H1 (cell line): ENCODE measurements around the gene FMN2. TPM values are rescaled to one million over a fixed set of nuclear protein-coding genes. Genes with fewer than 3 reads are reported as not detected.

Experiments used
- CTCF ChIA-PET: fragments of 300-600 bp; sonication (Branson Sonifier 250); formaldehyde crosslinking; loops from one replicate; lab custom pipeline; 2021; ENCODE audit not compliant: partially characterized antibody; lab: Charles Lee
- POLR2A ChIA-PET: fragments of 300-600 bp; sonication (Branson Sonifier 250); formaldehyde crosslinking; loops from one replicate; lab custom pipeline; 2021; ENCODE audit warnings: inconsistent platforms; ENCODE audit not compliant: partially characterized antibody; lab: Charles Lee
- DNase-seq, 2 experiments: peaks; one replicate each; pipeline versions ENCODE4 v3.0.0 to v3.0.0-alpha.2; 2010 to 2022; ENCODE audit warnings: low spot score in 2 of 2, low read depth in 1 of 2, mixed read lengths in 1 of 2
- FAIRE-seq: peaks from 2 replicates; lab custom pipeline; 2011; peaks lifted over from hg19 to GRCh38; lab: Jason Lieb, UNC
- H2AFZ ChIP-seq: 2 replicates; pipeline ENCODE4 v1.8.1; 2012; ENCODE audit warnings: low read length, inconsistent platforms
- H2AK5ac ChIP-seq: 2 replicates; pipeline ENCODE4 v1.6.1; 2013; ENCODE audit warnings: low read depth, low read length
- H2BK120ac ChIP-seq: replicated peaks from 2 replicates; pipeline ENCODE3; 2013; ENCODE audit warnings: low read depth, low read length, inconsistent platforms
- H2BK12ac ChIP-seq: 2 replicates; pipeline ENCODE4 v1.6.1; 2013; ENCODE audit warnings: low read depth, low read length
- H2BK15ac ChIP-seq: 2 replicates; pipeline ENCODE4 v1.6.1; 2013; ENCODE audit warnings: low read length
- H2BK20ac ChIP-seq: 2 replicates; pipeline ENCODE4 v1.6.1; 2013; ENCODE audit warnings: low read length
- H2BK5ac ChIP-seq: 2 replicates; pipeline ENCODE4 v1.6.1; 2013; ENCODE audit warnings: low read depth, low read length
- H3K14ac ChIP-seq: 2 replicates; pipeline ENCODE4 v1.6.1; 2013; ENCODE audit warnings: inconsistent platforms; ENCODE audit not compliant: insufficient read length
- H3K18ac ChIP-seq: 2 replicates; pipeline ENCODE4 v1.6.1; 2013; ENCODE audit warnings: low read length; ENCODE audit errors: extremely low read depth
- H3K23ac ChIP-seq: 2 replicates; pipeline ENCODE4 v1.6.1; 2013; ENCODE audit warnings: inconsistent platforms; ENCODE audit not compliant: insufficient read length
- H3K23me2 ChIP-seq: 2 replicates; pipeline ENCODE4 v1.6.1; 2013; ENCODE audit warnings: low read depth, low read length
- H3K27ac ChIP-seq: 2 replicates; pipeline ENCODE4 v1.6.1; 2011; ENCODE audit warnings: low read depth, low read length, inconsistent platforms
- H3K27me3 ChIP-seq, 4 experiments: replicated peaks in 1 of 4; 1 replicate in 1 of 4; 2 replicates in 3 of 4; pipeline versions ENCODE4 v1.6.1 to v1.8.1; 2011 to 2013; ENCODE audit warnings: low read length in 3 of 4, mild to moderate bottlenecking in 3 of 4, inconsistent platforms in 2 of 4, mixed read lengths in 2 of 4, moderate library complexity in 1 of 4; ENCODE audit not compliant: control insufficient read depth in 3 of 4, insufficient read depth in 3 of 4; ENCODE audit errors: extremely low read depth in 1 of 4
- H3K36me3 ChIP-seq, 4 experiments: 2 replicates each; pipeline versions ENCODE4 v1.6.1 to v1.8.1; 2011 to 2013; ENCODE audit warnings: mild to moderate bottlenecking in 4 of 4, low read length in 3 of 4, moderate library complexity in 2 of 4, control low read depth in 1 of 4, inconsistent platforms in 1 of 4; ENCODE audit not compliant: insufficient read depth in 4 of 4, control insufficient read depth in 2 of 4
- H3K4ac ChIP-seq: replicated peaks from 2 replicates; pipeline ENCODE3; 2013; ENCODE audit warnings: low read length, low read depth, mixed read lengths, inconsistent platforms; ENCODE audit not compliant: insufficient read length
- H3K4me1 ChIP-seq, 4 experiments: replicated peaks in 1 of 4; 1 replicate in 1 of 4; 2 replicates in 3 of 4; pipeline versions ENCODE4 v1.6.1 to v1.8.1; 2011 to 2013; ENCODE audit warnings: low read length in 3 of 4, inconsistent platforms in 2 of 4, mixed read lengths in 1 of 4; ENCODE audit not compliant: insufficient read depth in 4 of 4, control insufficient read depth in 3 of 4
- H3K4me2 ChIP-seq, 2 experiments: 2 replicates each; pipeline versions ENCODE4 v1.6.1 to v1.8.1; 2011 to 2013; ENCODE audit warnings: low read depth in 2 of 2, low read length in 2 of 2, control low read depth in 1 of 2, inconsistent platforms in 1 of 2, mild to moderate bottlenecking in 1 of 2; ENCODE audit not compliant: insufficient read depth in 1 of 2
- H3K4me3 ChIP-seq, 4 experiments: fragments of 200-600, 300-600 bp in 1 of 4; sonication (generic), shearing (Covaris generic), sonication (Bioruptor Twin) in 1 of 4; 2 replicates each; pipeline versions ENCODE4 v1.5.1 to v1.8.1; 2011 to 2016; ENCODE audit warnings: low read length in 4 of 4, low read depth in 3 of 4, control low read depth in 2 of 4, inconsistent platforms in 2 of 4, mild to moderate bottlenecking in 2 of 4, mixed read lengths in 1 of 4, moderate library complexity in 1 of 4; ENCODE audit not compliant: insufficient read depth in 2 of 4; ENCODE audit errors: extremely low read depth in 1 of 4
- H3K56ac ChIP-seq: replicated peaks from 2 replicates; pipeline ENCODE3; 2013; ENCODE audit warnings: low read depth, mild to moderate bottlenecking, mixed read lengths, low read length, inconsistent platforms; ENCODE audit not compliant: insufficient read length
- H3K79me1 ChIP-seq: 2 replicates; pipeline ENCODE4 v1.6.1; 2013; ENCODE audit warnings: low read depth, low read length, control low read depth
- H3K79me2 ChIP-seq, 2 experiments: 2 replicates each; pipeline versions ENCODE4 v1.6.1 to v1.8.1; 2012 to 2013; ENCODE audit warnings: low read length in 2 of 2, mild to moderate bottlenecking in 2 of 2, inconsistent platforms in 1 of 2; ENCODE audit not compliant: insufficient read depth in 2 of 2, control insufficient read depth in 1 of 2
- H3K9ac ChIP-seq, 4 experiments: replicated peaks in 1 of 4; 1 replicate in 1 of 4; 2 replicates in 3 of 4; pipeline versions ENCODE4 v1.6.1 to v1.8.1; 2011 to 2013; ENCODE audit warnings: low read depth in 3 of 4, low read length in 3 of 4, control low read depth in 2 of 4, mild to moderate bottlenecking in 2 of 4, moderate library complexity in 2 of 4, inconsistent platforms in 1 of 4; ENCODE audit errors: extremely low read depth in 1 of 4
- H3K9me3 ChIP-seq, 2 experiments: 2 replicates each; pipeline versions ENCODE4 v1.6.1 to v1.8.1; 2012 to 2013; ENCODE audit warnings: mild to moderate bottlenecking in 2 of 2, moderate library complexity in 2 of 2, control low read depth in 1 of 2, inconsistent platforms in 1 of 2, low read depth in 1 of 2, low read length in 1 of 2, mixed read lengths in 1 of 2; ENCODE audit not compliant: insufficient read depth in 2 of 2
- H4K20me1 ChIP-seq, 2 experiments: replicated peaks in 1 of 2; 2 replicates each; pipeline versions ENCODE3 to v1.8.1; 2011 to 2013; ENCODE audit warnings: inconsistent platforms in 2 of 2, low read length in 2 of 2, mild to moderate bottlenecking in 1 of 2; ENCODE audit not compliant: insufficient read depth in 2 of 2, control insufficient read depth in 1 of 2
- H4K5ac ChIP-seq: 2 replicates; pipeline ENCODE4 v1.6.1; 2013; ENCODE audit warnings: low read length, low read depth, mixed read lengths, inconsistent platforms; ENCODE audit not compliant: insufficient read length
- H4K8ac ChIP-seq: 2 replicates; pipeline ENCODE4 v1.8.0; 2013; ENCODE audit warnings: mild to moderate bottlenecking, moderate library complexity, low read length, inconsistent platforms; ENCODE audit not compliant: insufficient read depth; ENCODE audit errors: extremely low read depth
- H4K91ac ChIP-seq: replicated peaks from 2 replicates; pipeline ENCODE3; 2013; ENCODE audit warnings: low read length, mixed read lengths, inconsistent platforms; ENCODE audit not compliant: insufficient read length
- ATF2 ChIP-seq: IDR thresholded peaks from 2 replicates; pipeline ENCODE4 v1.6.1; 2012; ENCODE audit warnings: low read length, inconsistent platforms
- GTF2F1 ChIP-seq: IDR thresholded peaks from 2 replicates; pipeline ENCODE4 v1.6.1; 2012; ENCODE audit warnings: low read depth, low read length, improper control_type of control experiment, borderline replicate concordance
- RXRA ChIP-seq: IDR thresholded peaks from 2 replicates; pipeline ENCODE4 v1.6.1; 2011; ENCODE audit warnings: low read depth, mild to moderate bottlenecking, low read length, moderate library complexity; ENCODE audit not compliant: insufficient read depth
- SIX5 ChIP-seq: IDR thresholded peaks from 2 replicates; pipeline ENCODE4 v1.6.1; 2011; ENCODE audit warnings: mild to moderate bottlenecking, low read depth, low read length
- WGBS, 2 experiments: shearing (Covaris generic) in 1 of 2; methylation state at CpG; one replicate each; pipeline versions ENCODE4 v1.1.6 to v1.1.7; 2013 to 2015; ENCODE audit warnings: low lambda C conversion rate in 2 of 2, mixed read lengths in 2 of 2, inconsistent platforms in 1 of 2, low coverage in 1 of 2, missing lambda C conversion rate in 1 of 2; ENCODE audit not compliant: insufficient replicate concordance in 2 of 2, insufficient coverage in 1 of 2, insufficient read length in 1 of 2; ENCODE audit errors: extremely low coverage in 1 of 2, missing lambda C conversion rate in 1 of 2; 5-methylcytosine and 5-hydroxymethylcytosine counted together
- polyA plus RNA-seq, 7 experiments: library from polyadenylated mRNA; depleted of rRNA in 3 of 7; stranded (reverse) in 5 of 7; unstranded in 2 of 7; fragments of >200 nt in 5 of 7; fragments of 200-250 nt in 2 of 7; gene quantifications; 1 replicate in 5 of 7; 2 replicates in 1 of 7; 4 replicates in 1 of 7; pipeline versions ENCODE4 v1.2.1 to v1.2.3, GENCODE V29; 2011 to 2013; ENCODE audit warnings: missing spikeins in 2 of 7, mixed read lengths in 2 of 7
- total RNA-seq: library from RNA; stranded (reverse); fragmentation: NEBNext Ultra II Directional; extraction: Animal tissue kit (Norgen Biotek cat#: 25700); gene quantifications from 2 replicates; pipeline ENCODE4 v1.2.1, GENCODE V29; 2021

The FMN2 gene
- total and polyA plus RNA-seq, 2 of the 8 experiments (the other 6 are each of a cell fraction or from before 2014, with no cell fraction given), result 0.83 to 2.0 TPM

- H4K91ac ChIP-seq, result no peak overlapping the region
- H3K14ac ChIP-seq, result no peak overlapping the region
- no peak overlapping the region for H2BK15ac ChIP-seq
- H3K4ac ChIP-seq, result no peak overlapping the region
- H3K79me2 ChIP-seq, result no peaks in the 10 kb centered on the region
- H2AFZ ChIP-seq, result no peak overlapping the region
- H4K5ac ChIP-seq, result no peak overlapping the region
- no peak overlapping the region for H2AK5ac ChIP-seq
- FAIRE-seq (no peak), DNase-seq (no peak)
- H3K23ac ChIP-seq, result no peak overlapping the region
- H3K4me1 ChIP-seq, result no peaks in the 10 kb centered on the region
- CTCF ChIA-PET, result interaction anchor here (1.0 kb wide), 1 partner anchor 402 kb away, joined by 3 read pairs; no protein-coding TSS in a partner anchor
- WGBS, 2 experiments, result 93% methylated on average over 3 of the region's 3 CpGs; no CpG with 5 or more reads in 1 of the 2 experiments
- H2BK5ac ChIP-seq, result no peak overlapping the region
- H2BK20ac ChIP-seq, result no peak overlapping the region
- no peaks in the 10 kb centered on the region for H3K9me3 ChIP-seq
- POLR2A ChIA-PET, result no interaction called here
- H4K20me1 ChIP-seq, result no peaks in the 10 kb centered on the region
- no peak overlapping the region for H3K27ac ChIP-seq
- H2BK120ac ChIP-seq, result no peak overlapping the region
- no peak overlapping the region for H3K56ac ChIP-seq
- no peaks in the 10 kb centered on the region for H3K36me3 ChIP-seq
- H3K9ac ChIP-seq, result no peak overlapping the region
- no peaks in the 10 kb centered on the region for H3K27me3 ChIP-seq
- H2BK12ac ChIP-seq, result no peak overlapping the region
- no peak overlapping the region for H3K18ac ChIP-seq
- no peak overlapping the region for H3K4me2 ChIP-seq
- no peaks in the 10 kb centered on the region for H3K79me1 ChIP-seq
- H3K4me3 ChIP-seq, result no peak overlapping the region
- no peaks in the 10 kb centered on the region for H3K23me2 ChIP-seq
- H4K8ac ChIP-seq, result no peak overlapping the region
- TF ChIP-seq SIX5 (no peak), RXRA (no peak), ATF2 (no peak), GTF2F1 (no peak)
These were observed 102.0 kb downstream of the FMN2 start for GRCh38 chr1:240193679-240194078.
